H54 (cell line): ENCODE measurements around the gene NTRK3.

Source experiments
- DNase-seq: peaks from one replicate; pipeline ENCODE4 v3.0.0; 2011; ENCODE audit warnings: low spot score, mixed read lengths; ENCODE audit not compliant: insufficient read length
- FAIRE-seq: peaks from 3 replicates; lab custom pipeline; 2011; peaks lifted over from hg19 to GRCh38; lab: Jason Lieb, UNC
- POLR2A ChIP-seq: IDR thresholded peaks from 2 replicates; pipeline ENCODE4 v1.6.1; 2011; ENCODE audit warnings: low read depth, mild to moderate bottlenecking, low read length

The NTRK3 gene

DNA sequence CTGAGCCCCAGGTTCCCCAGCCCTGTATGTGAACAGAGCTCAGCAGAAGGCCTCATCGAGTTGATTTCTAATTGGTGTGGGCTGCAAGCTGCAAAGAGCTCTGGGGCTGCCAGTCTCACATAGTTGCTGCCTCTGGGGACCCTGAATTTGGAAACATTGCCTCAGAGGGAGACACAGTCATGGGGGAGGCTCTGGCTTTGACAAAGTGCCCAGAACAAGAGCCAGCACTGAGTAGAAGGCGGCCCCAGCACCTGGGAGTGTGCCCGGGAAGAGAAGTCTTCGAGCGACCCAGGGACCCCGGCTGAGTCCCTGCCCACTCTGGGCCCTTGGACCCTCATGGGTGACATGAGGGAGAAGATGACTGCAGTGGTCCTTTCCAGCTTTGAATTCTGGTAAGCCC, 7.3 kb downstream of the NTRK3 start:
- DNase-seq (no peak), FAIRE-seq (no peak)
- TF ChIP-seq POLR2A = no peak

DNA sequence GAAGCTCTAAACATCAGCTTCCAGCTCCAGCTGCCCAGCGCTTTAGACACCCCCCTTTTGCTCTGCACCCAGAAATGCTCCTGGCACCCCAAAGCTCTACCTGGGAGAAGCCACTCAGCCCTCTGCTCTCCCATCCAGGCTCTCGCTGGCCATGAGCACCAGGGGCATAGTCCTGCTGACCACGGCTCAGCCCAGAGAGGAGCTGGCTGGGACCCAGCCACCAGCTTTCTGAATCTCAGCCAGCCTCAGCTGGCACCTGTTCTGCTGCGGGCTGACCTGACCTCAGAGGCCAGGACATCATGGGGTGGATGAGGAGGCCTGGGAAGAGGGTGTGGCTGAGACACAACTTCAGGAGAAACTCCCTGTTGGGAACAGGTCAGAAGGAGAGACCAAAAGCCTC, 8.6 kb downstream of the NTRK3 start:
- FAIRE-seq (no peak), DNase-seq (no peak)
- no peak for TF ChIP-seq POLR2A

DNA sequence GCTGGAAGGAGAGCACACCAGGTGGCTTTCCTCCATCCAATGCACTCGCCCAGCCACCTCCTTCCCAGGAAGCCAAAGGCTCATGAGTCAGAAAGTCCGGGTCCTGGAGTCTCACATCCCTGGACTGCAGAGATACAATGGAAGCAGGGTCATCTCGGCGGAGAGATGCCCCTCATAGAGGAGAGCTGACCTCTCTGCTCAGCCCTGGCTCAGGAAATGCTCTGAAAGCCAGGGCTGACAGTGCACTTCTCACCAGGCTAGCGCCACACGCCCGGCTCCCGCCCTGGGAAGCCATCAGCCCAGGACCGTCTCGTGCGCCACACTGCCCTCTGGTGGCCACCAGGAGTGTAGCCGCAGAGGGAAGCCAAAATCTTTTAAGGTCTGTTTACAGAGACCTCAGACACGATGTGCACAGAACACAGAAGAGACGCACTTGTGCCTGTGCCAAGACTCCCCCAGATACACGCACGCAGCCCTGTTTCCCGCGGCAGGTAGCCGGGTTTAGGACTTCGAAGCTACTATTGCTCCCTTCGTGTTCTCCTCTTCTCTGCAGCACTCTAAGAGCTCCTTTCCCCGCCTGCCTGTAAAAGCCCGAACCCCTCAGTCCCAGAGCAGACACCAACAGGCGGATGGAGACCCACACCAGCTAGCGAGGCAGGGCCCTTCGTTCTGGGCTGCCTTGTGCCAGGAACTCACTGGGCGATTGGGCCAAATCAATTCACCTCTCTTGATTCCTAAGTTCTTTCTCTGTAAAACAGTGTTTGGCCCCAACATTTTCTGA, 9.7 kb downstream of the NTRK3 start:
- no peak for FAIRE-seq
- no peak for TF ChIP-seq POLR2A
- DNase-seq = peak; percentile 76

DNA sequence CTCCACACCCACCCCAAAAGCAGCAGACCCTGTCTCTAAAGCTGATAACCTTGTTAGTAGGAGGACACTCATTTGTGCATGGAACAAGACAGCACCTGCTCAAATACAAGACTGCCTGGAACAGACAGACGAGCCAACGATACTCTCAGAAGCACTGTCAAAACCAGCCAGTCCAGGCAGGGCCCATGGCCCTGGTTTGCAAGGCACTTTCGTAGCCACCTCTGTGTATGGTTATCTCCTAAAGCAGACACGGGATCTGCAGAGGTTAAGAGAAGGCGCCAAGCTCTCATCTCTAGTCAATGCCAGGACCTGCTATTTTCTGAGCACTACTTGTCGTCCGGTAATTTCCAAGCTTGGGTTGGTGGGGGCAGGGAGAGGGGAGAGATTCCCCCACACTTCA, 10.5 kb downstream of the NTRK3 start:
- no peak for DNase-seq
- FAIRE-seq = no peak
- TF ChIP-seq POLR2A = no peak

DNA sequence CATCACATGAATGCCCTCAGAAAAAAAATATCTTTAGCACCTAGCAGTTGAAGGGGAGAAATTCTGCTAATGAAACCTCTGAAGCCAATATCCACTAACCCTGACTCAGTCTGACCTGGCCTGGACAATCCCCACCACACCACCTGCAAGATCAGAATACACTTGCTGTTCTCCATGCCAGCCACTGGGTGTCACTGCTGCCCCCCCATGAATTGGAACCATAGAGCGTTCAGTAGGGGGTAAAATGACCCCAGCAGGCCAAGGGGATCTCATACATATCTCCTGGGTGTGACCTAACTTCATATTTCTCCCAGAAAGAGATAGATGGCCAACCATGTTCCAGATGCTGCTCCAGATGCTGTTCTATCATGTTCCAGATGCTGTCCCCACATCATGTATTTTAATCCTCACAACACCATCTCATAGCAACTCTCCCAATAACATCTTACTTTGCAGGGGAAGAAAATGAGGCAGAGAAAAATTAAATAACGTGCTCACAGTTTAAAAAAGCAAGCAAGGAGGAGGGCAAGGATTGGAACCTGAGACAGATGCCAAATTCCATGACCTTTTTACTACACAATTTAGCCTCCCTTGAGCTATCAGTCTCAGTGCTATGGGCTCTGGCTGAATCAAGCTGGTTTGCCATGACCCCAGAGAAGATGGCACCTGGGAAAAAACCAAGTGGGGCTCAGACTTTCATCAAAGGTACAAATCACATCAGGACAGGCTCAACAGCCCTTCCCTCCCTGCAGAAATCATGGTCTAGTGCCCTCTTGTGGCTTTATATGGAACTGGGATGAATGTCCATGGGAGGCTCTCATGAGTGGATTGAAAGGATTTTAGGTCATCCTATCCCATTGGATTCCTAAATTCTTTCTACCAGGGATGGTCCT, 12.4 kb downstream of the NTRK3 start:
- no peak for FAIRE-seq
- DNase-seq = peak; percentile 27
- no peak for TF ChIP-seq POLR2A

DNA sequence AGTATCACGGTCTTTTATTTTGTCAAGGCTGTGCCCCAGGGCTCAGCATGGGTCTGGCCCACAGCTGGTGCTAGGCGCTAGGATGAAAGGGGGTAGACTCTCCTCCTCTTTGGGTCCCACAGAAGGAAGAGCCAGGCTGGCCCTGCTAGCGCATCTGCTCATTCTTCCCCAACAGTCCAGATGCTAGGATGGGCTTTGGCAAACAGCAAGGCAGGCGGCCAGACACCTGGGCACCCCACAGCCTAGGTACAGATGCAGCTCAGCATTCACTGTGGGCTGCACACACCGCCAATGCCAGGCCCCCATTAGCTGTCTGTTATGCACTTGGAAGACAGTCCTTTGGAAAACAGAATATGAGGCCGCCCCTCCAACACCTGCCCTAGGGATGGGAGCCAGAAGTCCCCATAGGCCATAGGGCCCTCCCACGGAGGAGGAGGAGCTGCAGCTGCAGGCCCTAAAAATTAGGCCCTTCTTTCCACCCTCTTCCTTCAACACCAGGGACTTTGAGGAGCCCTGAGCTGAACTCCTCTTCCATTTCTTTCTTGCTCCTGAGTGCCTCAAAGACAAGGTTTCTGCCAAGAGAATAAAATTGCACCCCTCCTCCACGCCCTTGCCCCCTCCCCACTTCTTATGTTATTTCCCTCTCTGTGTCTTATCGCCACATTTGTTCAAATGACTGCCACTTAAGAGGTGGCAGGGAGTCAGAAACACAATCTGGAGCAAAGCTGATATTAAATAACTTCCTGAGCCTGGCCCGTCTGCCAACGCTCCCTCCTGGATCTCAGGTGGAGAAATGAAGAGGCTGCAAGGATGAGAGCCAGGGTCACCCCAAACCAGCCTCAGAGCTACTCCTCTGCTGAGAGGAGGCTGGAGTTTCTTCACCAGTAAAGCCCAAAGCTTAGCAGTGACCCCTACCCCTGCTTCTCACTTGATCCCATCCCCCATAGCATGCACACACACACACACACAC, 13.7 kb downstream of the NTRK3 start:
- no peak for TF ChIP-seq POLR2A
- DNase-seq (no peak), FAIRE-seq (no peak)

DNA sequence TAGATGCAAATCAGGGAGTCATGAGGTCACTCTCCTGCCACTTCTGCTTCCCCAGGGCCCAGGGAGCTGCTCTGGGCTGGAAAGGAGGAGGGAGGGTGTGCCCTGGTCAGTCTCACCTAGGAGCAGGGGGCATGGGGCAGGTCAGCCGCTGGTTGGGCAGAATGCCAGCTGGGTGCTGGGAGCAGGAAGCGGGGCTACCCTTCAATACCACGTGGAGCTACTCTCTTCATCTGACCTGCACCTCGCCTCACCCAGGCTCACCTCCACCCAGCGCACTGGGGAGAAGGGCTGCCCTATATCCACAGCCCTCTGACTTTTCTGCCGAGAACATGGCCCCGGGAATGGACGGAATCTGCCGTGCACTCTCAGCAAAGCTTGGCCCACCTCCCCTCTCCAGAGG, 15.1 kb downstream of the NTRK3 start:
- DNase-seq = no peak
- no peak for FAIRE-seq
- TF ChIP-seq POLR2A = no peak

DNA sequence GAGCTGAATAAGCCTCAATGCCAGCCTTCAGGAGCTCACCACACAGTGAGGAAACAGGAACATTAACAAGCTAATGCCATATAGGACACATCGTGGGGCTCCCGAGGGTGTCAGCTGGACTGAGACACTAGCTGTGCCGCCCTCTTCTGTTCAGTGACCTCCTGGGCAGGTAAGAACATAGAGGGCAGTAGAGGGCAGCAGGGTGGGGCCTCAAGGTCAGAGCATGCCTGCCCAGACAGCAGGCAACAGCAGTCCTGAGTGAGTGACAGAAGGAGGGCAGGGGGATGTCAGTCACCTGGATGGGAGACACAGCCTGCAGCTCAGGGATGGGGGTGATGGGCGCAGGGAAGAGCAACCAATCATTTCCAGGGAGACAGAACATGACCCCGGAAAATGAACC, 15.5 kb downstream of the NTRK3 start:
- FAIRE-seq = no peak
- no peak for TF ChIP-seq POLR2A
- DNase-seq = no peak

DNA sequence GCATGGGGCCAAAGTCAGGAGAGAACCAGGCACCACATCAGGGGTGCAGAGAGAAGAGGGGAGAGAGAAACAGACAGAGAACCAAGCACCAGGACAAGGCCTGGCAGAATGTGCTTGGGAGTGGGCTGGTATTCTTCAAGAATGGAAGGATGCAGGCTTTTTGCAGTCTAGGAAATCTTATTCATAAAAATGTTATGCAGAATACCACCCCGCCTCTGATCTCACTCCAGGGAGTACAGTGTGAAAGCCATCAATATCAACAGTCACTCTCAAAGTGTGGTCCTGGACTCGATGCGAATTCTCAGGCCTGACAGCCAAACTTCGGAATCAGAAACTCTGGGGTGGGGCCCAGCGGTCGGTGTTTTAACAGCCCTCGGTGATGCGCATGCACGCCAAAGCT, 16.9 kb downstream of the NTRK3 start:
- no peak for TF ChIP-seq POLR2A
- FAIRE-seq = no peak
- no peak for DNase-seq

DNA sequence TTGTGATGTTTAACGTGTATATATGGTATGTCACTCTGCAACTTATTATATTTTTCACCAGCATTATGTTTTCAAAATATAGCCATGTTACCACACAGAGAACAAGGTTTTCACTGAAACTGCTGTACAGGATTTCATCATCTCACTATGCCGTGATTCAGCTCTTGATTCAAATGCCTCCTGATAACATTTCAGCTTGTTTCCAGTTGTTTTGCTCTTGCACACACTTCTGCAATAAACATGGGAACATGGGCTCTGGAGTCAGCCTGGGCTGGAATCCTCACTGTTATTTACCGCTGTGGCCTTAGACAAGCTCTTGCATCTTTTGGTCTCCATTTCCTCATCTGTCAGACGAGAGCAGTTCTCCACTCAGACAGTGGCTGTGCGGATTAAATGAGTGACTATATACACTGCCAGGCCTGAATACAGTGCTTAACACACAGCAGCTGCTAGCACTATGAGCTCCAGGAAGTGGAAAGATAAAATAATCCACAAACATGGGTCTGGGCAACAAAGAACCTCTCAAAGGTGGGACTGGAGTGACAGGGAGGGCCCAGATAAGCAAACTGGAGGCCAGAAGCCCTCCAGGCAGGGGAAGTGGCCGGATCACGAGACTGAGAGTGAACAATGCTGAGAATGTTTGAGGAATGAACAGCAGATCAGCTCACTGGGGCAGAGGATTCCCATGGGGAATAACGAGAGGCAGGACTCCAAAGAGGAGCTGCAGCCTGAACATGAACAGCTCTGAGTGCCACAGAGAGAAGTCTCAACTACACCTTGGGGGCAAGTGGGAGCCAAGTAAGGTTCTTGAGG, 17.7 kb downstream of the NTRK3 start:
- TF ChIP-seq POLR2A = no peak
- DNase-seq (no peak), FAIRE-seq (no peak)

DNA sequence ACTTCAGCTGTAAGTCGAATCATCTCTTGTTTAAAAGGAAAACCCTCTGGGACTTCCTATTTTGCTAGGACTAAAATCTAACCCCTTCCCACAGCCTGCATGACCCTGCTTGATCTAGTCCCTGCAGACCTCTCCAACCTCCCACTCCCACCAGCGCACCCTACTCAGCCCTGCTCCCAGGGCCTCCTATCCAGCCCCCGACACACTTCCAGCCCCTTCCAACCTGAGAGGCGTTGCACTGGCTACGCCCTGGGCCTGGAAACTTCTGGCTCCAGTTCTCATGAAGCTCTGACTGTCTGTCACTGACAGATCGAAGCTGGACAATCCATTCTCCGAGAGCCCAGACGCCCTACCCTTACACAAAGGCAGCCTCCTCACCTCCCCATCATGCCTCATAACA, 21.8 kb downstream of the NTRK3 start:
- no peak for DNase-seq
- TF ChIP-seq POLR2A = no peak
- no peak for FAIRE-seq

DNA sequence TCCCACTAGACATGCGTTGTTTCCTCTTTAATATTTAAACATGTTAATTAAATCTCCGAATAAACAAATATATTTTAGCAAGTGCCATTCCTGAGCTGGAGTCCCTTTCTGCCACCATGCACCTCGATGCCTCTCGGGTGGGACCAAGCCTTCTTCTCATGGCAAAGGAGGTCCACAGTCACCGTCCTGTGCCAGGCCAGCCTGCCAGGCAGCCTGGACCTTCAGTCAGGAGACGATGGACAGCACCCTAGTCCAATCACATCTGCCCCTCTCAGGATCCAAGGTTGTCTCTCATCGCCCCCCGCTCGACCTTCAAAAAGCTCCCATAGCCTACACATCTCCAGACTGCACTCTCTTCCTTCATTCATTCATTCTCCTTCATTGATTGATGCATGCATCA, 22.6 kb downstream of the NTRK3 start:
- no peak for DNase-seq
- FAIRE-seq = no peak
- no peak for TF ChIP-seq POLR2A

DNA sequence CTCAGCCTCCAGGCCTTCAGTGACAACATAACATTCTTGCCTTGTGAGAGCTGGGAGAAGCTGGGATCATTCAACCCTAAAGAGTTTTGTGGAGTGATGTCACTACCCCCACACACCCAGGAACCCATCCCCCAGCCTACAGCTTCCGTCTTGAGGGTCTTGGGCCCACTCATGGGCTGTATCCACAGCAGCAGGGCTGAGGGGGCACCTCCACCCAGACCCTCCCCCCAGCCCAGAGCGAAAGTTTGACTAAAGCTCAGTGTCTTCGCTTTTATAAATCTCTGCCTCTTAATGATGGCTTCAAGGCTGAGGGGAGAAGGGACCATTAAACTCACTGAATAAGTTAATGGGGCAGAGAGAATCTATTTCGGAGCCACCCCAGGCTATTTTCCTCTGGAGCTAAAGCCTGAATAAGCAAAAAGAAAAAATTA, 23.8 kb downstream of the NTRK3 start:
- FAIRE-seq = no peak
- DNase-seq = no peak
- TF ChIP-seq POLR2A = no peak
